NCI-H1105 treated with DMSO at 0.1 percent for 48 hours (cell line): Measurements from ENCODE around the gene SFR1.
A peak's percentile ranks its signal among the peaks of the same experiment; 100 is the strongest.

ENCODE experiments used
- DNase-seq: peaks from one replicate; lab custom pipeline; 2025; lab: John Stamatoyannopoulos, UW

Gene SFR1

GRCh38 chr10:104104926-104105325, 17.0 kb upstream of the SFR1 start:
- no peak for DNase-seq

- no peak for DNase-seq
Observed at GRCh38 chr10:104109908-104110662, 11.9 kb upstream of the SFR1 start.

GRCh38 chr10:104113376-104113956, 8.5 kb upstream of the SFR1 start:
- DNase-seq, result no peak

GRCh38 chr10:104117839-104118323, 4.1 kb upstream of the SFR1 start:
- DNase-seq, result peak; percentile 74

GRCh38 chr10:104119996-104120395, 2.0 kb upstream of the SFR1 start:
- no peak for DNase-seq

GRCh38 chr10:104120512-104120902, 1.5 kb upstream of the SFR1 start:
- no peak for DNase-seq

- peak; percentile 56 for DNase-seq
Observed at GRCh38 chr10:104120903-104121484, 977 bp upstream of the SFR1 start.

- DNase-seq, result no peak
Observed at GRCh38 chr10:104122225-104123107, 495 bp downstream of the SFR1 start.

GRCh38 chr10:104123397-104123796, 1.4 kb downstream of the SFR1 start:
- peak; percentile 2 for DNase-seq

GRCh38 chr10:104127411-104127810, 5.4 kb downstream of the SFR1 start:
- peak; percentile 22 for DNase-seq

GRCh38 chr10:104128214-104128613, 6.2 kb downstream of the SFR1 start:
- no peak for DNase-seq

GRCh38 chr10:104130041-104130440, 8.1 kb downstream of the SFR1 start:
- no peak for DNase-seq

GRCh38 chr10:104138131-104138530, 16.2 kb downstream of the SFR1 start:
- no peak for DNase-seq

GRCh38 chr10:104139221-104139620, 17.2 kb downstream of the SFR1 start:
- no peak for DNase-seq

GRCh38 chr10:104142081-104142480, 20.1 kb downstream of the SFR1 start:
- DNase-seq, result no peak

GRCh38 chr10:104143829-104144228, 21.9 kb downstream of the SFR1 start:
- DNase-seq, result no peak

GRCh38 chr10:104144931-104145330, 23.0 kb downstream of the SFR1 start:
- no peak for DNase-seq

- DNase-seq, result peak; percentile 1
Observed at GRCh38 chr10:104146882-104147281, 24.9 kb downstream of the SFR1 start.

- no peak for DNase-seq
Observed at GRCh38 chr10:104150139-104150538, 28.2 kb downstream of the SFR1 start.

- no peak for DNase-seq
Observed at GRCh38 chr10:104151737-104152136, 29.8 kb downstream of the SFR1 start.

GRCh38 chr10:104155591-104155990, 33.6 kb downstream of the SFR1 start:
- DNase-seq, result no peak

- DNase-seq, result no peak
Observed at GRCh38 chr10:104170610-104171254, 48.8 kb downstream of the SFR1 start.
